ENCODE results near the gene SHLD2. TPM values are rescaled to one million over a fixed set of nuclear protein-coding genes. Genes with fewer than 3 reads are reported as not detected.

The SHLD2 gene
- total RNA-seq, 1 experiment from 2014 or later, result 15.9 TPM

DNA sequence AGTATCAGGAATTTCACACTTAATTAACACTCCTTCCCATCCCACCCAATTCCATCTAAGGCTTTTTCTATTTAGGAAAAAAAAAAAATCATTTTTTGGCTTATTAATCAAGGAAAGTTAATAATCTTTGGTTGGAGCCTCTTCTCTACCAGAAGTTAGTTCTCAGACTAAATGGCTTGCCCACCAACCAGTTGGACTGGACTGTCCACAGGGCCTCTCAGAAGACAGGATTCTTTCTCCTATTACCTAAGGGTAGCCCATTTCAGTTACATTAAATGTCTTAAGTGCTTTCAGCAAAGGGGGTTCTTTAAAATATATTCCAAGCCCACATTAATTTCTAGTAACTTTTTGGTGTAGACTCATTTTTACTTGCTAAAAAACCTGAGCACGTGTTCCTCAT is 35.6 kb upstream of the SHLD2 start:
- H3K27ac ChIP-seq, result no peak overlapping the region
- peaks cover 20% of the 10 kb centered on the region for H3K36me3 ChIP-seq (ENCODE audit: low read depth)
- no peak overlapping the region for H2AFZ ChIP-seq
- H3K9me2 ChIP-seq (ENCODE audit: insufficient read depth), result no peaks in the 10 kb centered on the region
- no peaks in the 10 kb centered on the region for H3K79me2 ChIP-seq (ENCODE audit: low read depth)
- no peak overlapping the region for H3K4me2 ChIP-seq
- H3K9me3 ChIP-seq (ENCODE audit: insufficient read depth, low read depth), result no peaks in the 10 kb centered on the region
- H3K4me1 ChIP-seq (replicated peaks; ENCODE audit: insufficient read depth), result no peaks in the 10 kb centered on the region
- POLR2A ChIA-PET (ENCODE audit: unreplicated experiment), result no interaction called here
- H3F3A ChIP-seq (ENCODE audit: insufficient read depth, low read depth), result no peaks in the 10 kb centered on the region
- no peak overlapping the region for H3K4me3 ChIP-seq
- no peaks in the 10 kb centered on the region for H4K20me1 ChIP-seq (ENCODE audit: insufficient read depth)
- intact Hi-C loops (cut with micrococcal nuclease; ENCODE audit: unreplicated experiment), result no loop called here
- no peak for DNase-seq
- TF ChIP-seq EZH2 (IDR thresholded peaks at IDR 0.05; ENCODE audit: low read depth) (no peak), CTCF (conservative IDR thresholded peaks at IDR 0.05) (no peak)
- H3K27me3 ChIP-seq (ENCODE audit: insufficient read depth, low read depth), result no peaks in the 10 kb centered on the region
- CTCF ChIA-PET, result interaction anchor here (0.6 kb wide), 1 partner anchor 22 kb away, joined by 3 read pairs; no protein-coding TSS in a partner anchor
- BruUV-seq (replicated peaks), result no TSS peak

- H3K9me2 ChIP-seq (ENCODE audit: insufficient read depth), result no peaks in the 10 kb centered on the region
- no peak for TF ChIP-seq CTCF (conservative IDR thresholded peaks at IDR 0.05)
- no peak for TF ChIP-seq EZH2 (IDR thresholded peaks at IDR 0.05; ENCODE audit: low read depth)
- intact Hi-C loops (cut with micrococcal nuclease; ENCODE audit: unreplicated experiment), result no loop called here
- no peak overlapping the region for H3K4me2 ChIP-seq
- CTCF ChIA-PET, result no interaction called here
- no peak overlapping the region for H2AFZ ChIP-seq
- H3K27me3 ChIP-seq (ENCODE audit: insufficient read depth, low read depth), result no peaks in the 10 kb centered on the region
- H3K4me1 ChIP-seq (replicated peaks; ENCODE audit: insufficient read depth), result no peaks in the 10 kb centered on the region
- H3F3A ChIP-seq (ENCODE audit: insufficient read depth, low read depth), result no peaks in the 10 kb centered on the region
- no peaks in the 10 kb centered on the region for H4K20me1 ChIP-seq (ENCODE audit: insufficient read depth)
- H3K79me2 ChIP-seq (ENCODE audit: low read depth), result no peaks in the 10 kb centered on the region
- H3K4me3 ChIP-seq, result no peak overlapping the region
- DNase-seq, result no peak
- H3K9me3 ChIP-seq (ENCODE audit: insufficient read depth, low read depth), result no peaks in the 10 kb centered on the region
- H3K27ac ChIP-seq, result no peak overlapping the region
- peaks cover 24% of the 10 kb centered on the region for H3K36me3 ChIP-seq (ENCODE audit: low read depth)
- POLR2A ChIA-PET (ENCODE audit: unreplicated experiment), result no interaction called here
- BruUV-seq (replicated peaks), result no TSS peak
These were observed 34.6 kb upstream of the SHLD2 start for GRCh38 chr10:87060280-87060928.

DNA sequence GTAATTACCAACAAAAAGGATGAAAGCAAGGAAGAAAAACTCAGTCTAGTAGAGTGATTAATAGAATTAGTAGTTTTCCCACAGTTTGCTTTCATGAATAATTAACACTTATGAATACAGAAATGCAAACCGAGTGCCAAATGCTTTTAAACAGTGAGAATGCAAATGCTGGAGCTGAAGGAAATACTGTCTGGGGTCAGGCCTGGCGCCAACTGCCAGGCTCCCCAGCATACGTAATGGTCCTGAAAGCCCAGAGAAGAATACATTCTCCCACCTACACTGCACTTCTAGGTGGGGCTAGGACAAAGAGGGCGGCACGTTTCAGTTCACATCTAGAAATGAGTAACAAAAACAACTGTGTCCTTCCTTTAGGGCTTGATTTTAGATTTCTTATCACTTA is 30.4 kb upstream of the SHLD2 start:
- Histone ChIP-seq H3K4me2 (no peak overlapping the region), H3K9me3 (ENCODE audit: insufficient read depth, low read depth) (no peaks in the 10 kb centered on the region), H3K36me3 (ENCODE audit: low read depth) (peaks cover 16% of the 10 kb centered on the region), H3F3A (ENCODE audit: insufficient read depth, low read depth) (no peaks in the 10 kb centered on the region), H3K79me2 (ENCODE audit: low read depth) (no peaks in the 10 kb centered on the region), H3K4me1 (replicated peaks; ENCODE audit: insufficient read depth) (no peaks in the 10 kb centered on the region), H2AFZ (no peak overlapping the region), H4K20me1 (ENCODE audit: insufficient read depth) (no peaks in the 10 kb centered on the region), H3K27ac (no peak overlapping the region), H3K27me3 (ENCODE audit: insufficient read depth, low read depth) (no peaks in the 10 kb centered on the region), H3K9me2 (ENCODE audit: insufficient read depth) (no peaks in the 10 kb centered on the region), H3K4me3 (no peak overlapping the region)
- ChIA-PET POLR2A (ENCODE audit: unreplicated experiment) (no interaction called here), CTCF (no interaction called here)
- no TSS peak for BruUV-seq (replicated peaks)
- TF ChIP-seq CTCF (conservative IDR thresholded peaks at IDR 0.05) (no peak), EZH2 (IDR thresholded peaks at IDR 0.05; ENCODE audit: low read depth) (no peak)
- no peak for DNase-seq
- intact Hi-C loops (cut with micrococcal nuclease; ENCODE audit: unreplicated experiment), result no loop called here
